HL-60 (cell line): ENCODE measurements around the gene DGKH.

Experiments
- DNase-seq, 2 experiments: peaks; one replicate each; pipeline ENCODE4 v3.0.0-alpha.2; 2010 to 2020; ENCODE audit warnings: low read depth in 1 of 2, low spot score in 1 of 2
- H3K27ac ChIP-seq: fragments of 250-450 bp; sonication (Bioruptor Pico); replicated peaks from 2 replicates; pipeline ENCODE4 v1.5.1; 2020; ENCODE audit warnings: mild to moderate bottlenecking, moderate library complexity
- H3K27me3 ChIP-seq: fragments of 250-450 bp; sonication (Bioruptor Pico); 2 replicates; pipeline ENCODE4 v1.5.1; 2021; ENCODE audit warnings: mild to moderate bottlenecking, moderate library complexity; ENCODE audit not compliant: insufficient read depth, poor library complexity, severe bottlenecking
- H3K4me3 ChIP-seq: replicated peaks from 2 replicates; pipeline ENCODE4 v1.5.1; 2011; ENCODE audit warnings: mild to moderate bottlenecking, control low read depth, low read length; ENCODE audit not compliant: insufficient read depth
- GABPA ChIP-seq: IDR thresholded peaks from 2 replicates; pipeline ENCODE4 v1.6.1; 2012; ENCODE audit warnings: low read depth
- POLR2AphosphoS5 ChIP-seq: IDR thresholded peaks from 2 replicates; pipeline ENCODE4 v1.6.1; 2012; ENCODE audit warnings: low read depth
- REST ChIP-seq: IDR thresholded peaks from 2 replicates; pipeline ENCODE4 v1.6.1; 2012; ENCODE audit warnings: low read depth; ENCODE audit not compliant: insufficient replicate concordance
- SPI1 ChIP-seq: IDR thresholded peaks from 2 replicates; pipeline ENCODE4 v1.6.1; 2012; ENCODE audit warnings: low read depth, mild to moderate bottlenecking, borderline replicate concordance
- TF ChIP-seq, protein P1 (sequence below): IDR thresholded peaks from one replicate; pipeline ENCODE4 v1.5.1; 2011; ENCODE audit warnings: low read length, control low read depth, inconsistent platforms; ENCODE audit not compliant: insufficient read depth

Gene DGKH

DNA sequence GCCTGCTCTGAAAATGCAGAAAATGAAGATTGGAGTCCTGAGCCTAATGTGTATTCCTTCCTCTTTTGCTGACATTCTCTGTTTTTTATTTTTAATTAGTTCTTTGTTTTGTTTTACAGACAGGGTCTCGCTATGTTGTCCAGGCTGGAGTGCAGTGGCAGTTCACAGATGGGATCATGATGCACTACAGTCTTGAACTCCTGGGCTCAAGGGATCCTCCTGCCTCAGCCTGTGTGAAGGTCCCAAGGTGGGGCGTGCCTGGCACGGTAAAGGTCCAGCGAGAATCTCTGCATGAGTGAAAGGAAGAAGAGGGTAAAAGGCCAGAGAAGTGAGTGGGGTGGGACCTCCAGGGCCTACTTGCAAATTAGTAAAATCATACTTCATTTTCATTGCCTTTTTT is 34.3 kb upstream of the DGKH start:
- Histone ChIP-seq H3K4me3 (no peak overlapping the region), H3K27me3 (no peaks in the 10 kb centered on the region), H3K27ac (no peak overlapping the region)
- DNase-seq: no peak
- TF ChIP-seq GABPA: no peak
- TF ChIP-seq REST: no peak
- TF ChIP-seq POLR2AphosphoS5: no peak
- TF ChIP-seq, protein P1, sequence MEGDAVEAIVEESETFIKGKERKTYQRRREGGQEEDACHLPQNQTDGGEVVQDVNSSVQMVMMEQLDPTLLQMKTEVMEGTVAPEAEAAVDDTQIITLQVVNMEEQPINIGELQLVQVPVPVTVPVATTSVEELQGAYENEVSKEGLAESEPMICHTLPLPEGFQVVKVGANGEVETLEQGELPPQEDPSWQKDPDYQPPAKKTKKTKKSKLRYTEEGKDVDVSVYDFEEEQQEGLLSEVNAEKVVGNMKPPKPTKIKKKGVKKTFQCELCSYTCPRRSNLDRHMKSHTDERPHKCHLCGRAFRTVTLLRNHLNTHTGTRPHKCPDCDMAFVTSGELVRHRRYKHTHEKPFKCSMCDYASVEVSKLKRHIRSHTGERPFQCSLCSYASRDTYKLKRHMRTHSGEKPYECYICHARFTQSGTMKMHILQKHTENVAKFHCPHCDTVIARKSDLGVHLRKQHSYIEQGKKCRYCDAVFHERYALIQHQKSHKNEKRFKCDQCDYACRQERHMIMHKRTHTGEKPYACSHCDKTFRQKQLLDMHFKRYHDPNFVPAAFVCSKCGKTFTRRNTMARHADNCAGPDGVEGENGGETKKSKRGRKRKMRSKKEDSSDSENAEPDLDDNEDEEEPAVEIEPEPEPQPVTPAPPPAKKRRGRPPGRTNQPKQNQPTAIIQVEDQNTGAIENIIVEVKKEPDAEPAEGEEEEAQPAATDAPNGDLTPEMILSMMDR: no peak
- TF ChIP-seq SPI1: no peak

- no peak for DNase-seq
- Histone ChIP-seq H3K4me3 (no peak overlapping the region), H3K27ac (no peak overlapping the region), H3K27me3 (no peaks in the 10 kb centered on the region)
- TF ChIP-seq REST: no peak
- no peak for TF ChIP-seq GABPA
- TF ChIP-seq, protein P1: no peak
- no peak for TF ChIP-seq SPI1
- TF ChIP-seq POLR2AphosphoS5: no peak
Measured at GRCh38 chr13:42017264-42017663, 31.2 kb upstream of the DGKH start.

DNA sequence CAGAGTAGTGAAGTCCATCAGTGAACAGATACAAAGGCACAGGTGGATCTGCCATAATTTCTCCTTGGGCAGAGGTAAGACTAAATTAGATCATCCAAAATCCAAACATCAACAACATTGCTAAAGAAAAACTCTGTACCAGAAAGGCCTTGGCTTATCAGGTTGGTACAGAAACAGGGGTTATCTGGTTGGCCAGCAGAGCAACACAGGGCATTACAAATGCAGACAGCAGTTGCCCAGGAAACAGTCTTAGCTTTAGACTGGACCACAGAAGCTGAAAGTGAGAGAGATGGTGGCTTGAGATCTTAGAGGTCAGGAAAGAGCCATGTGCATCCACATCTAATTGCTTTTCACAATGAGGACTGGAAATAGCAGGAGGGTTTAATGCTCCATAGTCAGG is 26.6 kb upstream of the DGKH start:
- H3K27me3 ChIP-seq: no peaks in the 10 kb centered on the region
- TF ChIP-seq, protein P1: no peak
- no peak for TF ChIP-seq POLR2AphosphoS5
- no peak for TF ChIP-seq GABPA
- TF ChIP-seq REST: no peak
- no peak for TF ChIP-seq SPI1
- no peak for DNase-seq
- H3K27ac ChIP-seq: no peak overlapping the region
- H3K4me3 ChIP-seq: no peak overlapping the region
